ENCODE results near the gene CALD1. TPM values are rescaled to one million over a fixed set of nuclear protein-coding genes. Genes with fewer than 3 reads are reported as not detected.

Gene CALD1
- total RNA-seq, 1 donor from 2014 or later: 61.8 TPM

DNA sequence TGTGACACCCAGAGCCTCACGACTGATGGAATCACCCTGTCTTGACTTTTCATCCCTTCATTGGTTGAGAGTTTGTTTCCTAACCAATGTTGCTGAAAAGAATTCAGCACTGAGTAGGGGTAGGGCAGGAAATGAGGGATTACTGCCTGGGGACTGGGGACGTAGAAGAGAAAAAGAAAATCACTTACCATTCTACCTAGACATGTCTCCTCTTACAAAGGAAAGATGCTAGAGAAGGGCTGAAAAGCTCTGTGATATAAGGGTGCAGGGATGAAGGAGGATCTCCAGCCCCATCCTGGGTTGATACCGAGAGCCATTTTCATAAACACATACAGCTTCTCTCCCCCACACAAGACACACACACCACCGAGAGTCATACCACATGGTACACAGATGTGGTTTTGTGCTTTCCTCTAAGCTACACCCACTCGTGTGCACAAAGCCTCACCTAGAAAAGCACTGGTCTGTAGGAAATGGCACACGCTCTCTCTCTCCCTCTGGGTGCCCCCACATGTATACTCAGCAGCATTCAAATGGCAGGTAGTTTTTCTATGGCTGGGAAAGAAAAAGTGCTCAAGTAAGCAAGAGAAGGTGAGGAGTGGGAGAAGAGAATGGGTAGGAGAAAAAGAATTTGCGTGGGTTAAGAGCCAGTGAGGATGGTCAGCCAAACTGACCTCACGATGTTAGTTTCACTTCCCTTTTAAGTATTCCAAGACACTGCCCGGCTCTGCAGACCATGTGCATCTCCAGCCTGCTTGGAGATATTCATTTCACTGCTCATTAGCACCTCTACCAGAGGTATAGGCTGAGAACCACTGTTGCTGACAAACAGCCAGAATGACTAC, 85.8 kb downstream of the CALD1 start:
- Mint-ChIP-seq H3K27me3 (ENCODE audit: unreplicated experiment) (peaks cover 3% of the 10 kb centered on the region), H3K27ac (ENCODE audit: unreplicated experiment) (no peak overlapping the region), H3K9me3 (ENCODE audit: unreplicated experiment) (peaks cover 3% of the 10 kb centered on the region), H3K4me3 (ENCODE audit: unreplicated experiment) (no peak overlapping the region), H3K4me1 (ENCODE audit: low read depth, unreplicated experiment) (no peaks in the 10 kb centered on the region), H3K36me3 (ENCODE audit: unreplicated experiment) (no peaks in the 10 kb centered on the region)
- DNase-seq: no peak
- TF ChIP-seq, protein P1, sequence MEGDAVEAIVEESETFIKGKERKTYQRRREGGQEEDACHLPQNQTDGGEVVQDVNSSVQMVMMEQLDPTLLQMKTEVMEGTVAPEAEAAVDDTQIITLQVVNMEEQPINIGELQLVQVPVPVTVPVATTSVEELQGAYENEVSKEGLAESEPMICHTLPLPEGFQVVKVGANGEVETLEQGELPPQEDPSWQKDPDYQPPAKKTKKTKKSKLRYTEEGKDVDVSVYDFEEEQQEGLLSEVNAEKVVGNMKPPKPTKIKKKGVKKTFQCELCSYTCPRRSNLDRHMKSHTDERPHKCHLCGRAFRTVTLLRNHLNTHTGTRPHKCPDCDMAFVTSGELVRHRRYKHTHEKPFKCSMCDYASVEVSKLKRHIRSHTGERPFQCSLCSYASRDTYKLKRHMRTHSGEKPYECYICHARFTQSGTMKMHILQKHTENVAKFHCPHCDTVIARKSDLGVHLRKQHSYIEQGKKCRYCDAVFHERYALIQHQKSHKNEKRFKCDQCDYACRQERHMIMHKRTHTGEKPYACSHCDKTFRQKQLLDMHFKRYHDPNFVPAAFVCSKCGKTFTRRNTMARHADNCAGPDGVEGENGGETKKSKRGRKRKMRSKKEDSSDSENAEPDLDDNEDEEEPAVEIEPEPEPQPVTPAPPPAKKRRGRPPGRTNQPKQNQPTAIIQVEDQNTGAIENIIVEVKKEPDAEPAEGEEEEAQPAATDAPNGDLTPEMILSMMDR (IDR thresholded peaks at IDR 0.05; ENCODE audit: partially characterized antibody, unreplicated experiment): no peak

DNA sequence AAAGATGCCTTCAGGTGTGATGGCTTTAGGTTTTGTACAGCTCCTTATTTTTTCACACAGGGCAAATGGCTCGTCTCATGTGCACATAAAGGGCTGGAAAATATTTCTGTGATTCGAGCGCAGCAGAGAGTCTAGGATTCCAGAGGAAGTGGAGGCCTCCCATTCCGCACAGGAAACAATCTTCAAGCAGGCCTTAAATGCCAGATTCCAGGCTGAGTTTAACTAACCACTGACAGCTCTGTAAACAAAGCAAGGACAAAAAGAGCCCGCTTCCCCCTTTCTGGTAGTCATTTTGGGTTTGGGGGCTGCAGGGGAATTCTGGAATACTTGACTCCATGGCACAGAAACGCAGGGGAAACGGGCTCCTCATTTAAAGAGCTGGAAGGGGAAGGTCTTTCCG, 87.2 kb downstream of the CALD1 start:
- peaks cover 3% of the 10 kb centered on the region for H3K27me3 Mint-ChIP-seq (ENCODE audit: unreplicated experiment)
- no peak for DNase-seq
- TF ChIP-seq, protein P1 (IDR thresholded peaks at IDR 0.05; ENCODE audit: partially characterized antibody, unreplicated experiment): no peak
- no peaks in the 10 kb centered on the region for H3K36me3 Mint-ChIP-seq (ENCODE audit: unreplicated experiment)
- H3K4me1 Mint-ChIP-seq (ENCODE audit: low read depth, unreplicated experiment): no peaks in the 10 kb centered on the region
- no peak overlapping the region for H3K4me3 Mint-ChIP-seq (ENCODE audit: unreplicated experiment)
- peaks cover 3% of the 10 kb centered on the region for H3K9me3 Mint-ChIP-seq (ENCODE audit: unreplicated experiment)
- no peak overlapping the region for H3K27ac Mint-ChIP-seq (ENCODE audit: unreplicated experiment)

DNA sequence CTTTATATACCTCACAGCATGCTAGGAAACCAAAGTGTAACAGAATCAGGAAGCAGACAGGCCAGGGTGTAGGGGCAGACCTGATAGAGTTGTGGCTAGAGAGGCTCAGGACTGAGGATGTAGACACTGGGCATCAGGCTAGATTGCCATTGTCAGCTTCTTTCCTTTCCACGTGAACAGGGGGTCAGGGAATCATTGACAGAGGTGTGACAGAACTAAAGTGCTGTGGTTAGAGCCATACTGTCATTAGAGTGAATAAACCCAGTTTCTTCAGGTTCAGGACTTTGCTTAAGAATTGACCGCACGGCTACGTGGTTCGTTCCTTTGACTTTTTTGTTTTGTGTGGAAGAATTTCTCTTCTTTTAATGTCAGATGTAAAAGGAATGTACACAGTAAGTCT, 90.7 kb downstream of the CALD1 start:
- no peak for DNase-seq
- Mint-ChIP-seq H3K4me1 (ENCODE audit: low read depth, unreplicated experiment) (no peaks in the 10 kb centered on the region), H3K27ac (ENCODE audit: unreplicated experiment) (no peak overlapping the region), H3K4me3 (ENCODE audit: unreplicated experiment) (no peak overlapping the region), H3K9me3 (ENCODE audit: unreplicated experiment) (peaks cover 1% of the 10 kb centered on the region), H3K36me3 (ENCODE audit: unreplicated experiment) (no peaks in the 10 kb centered on the region), H3K27me3 (ENCODE audit: unreplicated experiment) (peaks cover 3% of the 10 kb centered on the region)
- TF ChIP-seq, protein P1 (IDR thresholded peaks at IDR 0.05; ENCODE audit: partially characterized antibody, unreplicated experiment): no peak

DNA sequence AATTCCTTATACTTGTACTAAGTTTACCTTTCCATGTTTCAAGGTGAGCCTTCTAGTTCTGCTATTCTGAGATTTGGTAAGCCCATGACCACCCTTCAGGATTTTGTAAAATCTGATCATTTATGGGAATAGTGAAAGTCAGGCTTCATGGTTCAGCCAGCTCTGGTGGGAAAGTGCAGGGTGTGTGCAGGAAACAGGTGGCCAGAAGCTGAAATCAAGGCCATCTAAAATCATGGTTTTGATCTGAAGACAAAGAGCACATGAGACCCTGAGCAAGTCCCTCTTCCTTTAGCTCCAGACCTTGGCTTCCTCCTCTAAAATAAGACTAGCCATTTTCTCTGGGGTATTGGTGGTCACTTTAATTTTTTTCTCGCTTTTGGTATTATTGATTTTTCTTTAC, 91.3 kb downstream of the CALD1 start:
- no peak for DNase-seq
- Mint-ChIP-seq H3K36me3 (ENCODE audit: unreplicated experiment) (no peaks in the 10 kb centered on the region), H3K4me3 (ENCODE audit: unreplicated experiment) (no peak overlapping the region), H3K27me3 (ENCODE audit: unreplicated experiment) (peaks cover 3% of the 10 kb centered on the region), H3K9me3 (ENCODE audit: unreplicated experiment) (peaks cover 1% of the 10 kb centered on the region), H3K4me1 (ENCODE audit: low read depth, unreplicated experiment) (no peaks in the 10 kb centered on the region), H3K27ac (ENCODE audit: unreplicated experiment) (no peak overlapping the region)
- TF ChIP-seq, protein P1 (IDR thresholded peaks at IDR 0.05; ENCODE audit: partially characterized antibody, unreplicated experiment): no peak

DNA sequence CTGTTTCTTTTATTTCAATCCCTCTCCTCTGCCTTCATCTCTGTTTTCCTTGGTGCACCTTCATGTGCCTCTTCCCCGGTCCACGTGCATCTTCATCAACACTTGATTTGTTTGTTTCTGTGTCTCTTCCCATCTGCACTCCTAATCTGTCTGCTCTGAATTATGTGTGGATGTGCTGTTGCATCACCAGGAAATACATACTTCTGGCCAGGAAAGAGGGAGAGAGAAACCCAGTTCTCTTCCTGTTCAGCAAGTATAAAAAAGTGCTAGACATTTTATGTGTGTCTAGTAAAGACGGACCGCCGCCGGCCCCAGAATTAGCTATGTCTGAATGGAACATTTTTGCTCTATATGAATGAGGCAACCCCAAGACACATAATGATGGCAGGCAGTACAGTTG, 93.8 kb downstream of the CALD1 start:
- Mint-ChIP-seq H3K36me3 (ENCODE audit: unreplicated experiment) (no peaks in the 10 kb centered on the region), H3K4me1 (ENCODE audit: low read depth, unreplicated experiment) (peaks cover 1% of the 10 kb centered on the region), H3K27me3 (ENCODE audit: unreplicated experiment) (peaks cover 3% of the 10 kb centered on the region), H3K27ac (ENCODE audit: unreplicated experiment) (no peak overlapping the region), H3K4me3 (ENCODE audit: unreplicated experiment) (no peak overlapping the region), H3K9me3 (ENCODE audit: unreplicated experiment) (peaks cover 1% of the 10 kb centered on the region)
- DNase-seq: no peak
- TF ChIP-seq, protein P1 (IDR thresholded peaks at IDR 0.05; ENCODE audit: partially characterized antibody, unreplicated experiment): no peak

Measured in glutamatergic neuron (in vitro differentiated cells).